T1000 (cell line): Measurements from ENCODE around the gene FOXO1.

Experiments
- DNase-seq: peaks from one replicate; lab custom pipeline; 2025; ENCODE audit warnings: mixed read lengths; lab: John Stamatoyannopoulos, UW

The FOXO1 gene

GRCh38 chr13:40547591-40548315 lies 118.7 kb downstream of the FOXO1 start:
- no peak for DNase-seq

- no peak for DNase-seq
These were observed 120.4 kb downstream of the FOXO1 start for GRCh38 chr13:40546047-40546446.

- DNase-seq: peak; percentile 10
These were observed 126.0 kb downstream of the FOXO1 start for GRCh38 chr13:40540328-40541044.

- no peak for DNase-seq
These were observed 126.7 kb downstream of the FOXO1 start for GRCh38 chr13:40539576-40540327.

- no peak for DNase-seq
These were observed 129.1 kb downstream of the FOXO1 start for GRCh38 chr13:40537146-40537895.

GRCh38 chr13:40536443-40537113 lies 129.9 kb downstream of the FOXO1 start:
- DNase-seq: no peak

- DNase-seq: no peak
These were observed 131.1 kb downstream of the FOXO1 start for GRCh38 chr13:40535345-40535836.

GRCh38 chr13:40534456-40534855 lies 132.0 kb downstream of the FOXO1 start:
- no peak for DNase-seq

- DNase-seq: no peak
These were observed 133.4 kb downstream of the FOXO1 start for GRCh38 chr13:40533072-40533471.

GRCh38 chr13:40530961-40531360 lies 135.5 kb downstream of the FOXO1 start:
- no peak for DNase-seq

- DNase-seq: no peak
These were observed 137.6 kb downstream of the FOXO1 start for GRCh38 chr13:40528881-40529280.

- no peak for DNase-seq
These were observed 138.5 kb downstream of the FOXO1 start for GRCh38 chr13:40527914-40528313.

- DNase-seq: no peak
These were observed 144.2 kb downstream of the FOXO1 start for GRCh38 chr13:40522282-40522681.

- DNase-seq: no peak
These were observed 145.5 kb downstream of the FOXO1 start for GRCh38 chr13:40520916-40521315.

- DNase-seq: no peak
These were observed 146.8 kb downstream of the FOXO1 start for GRCh38 chr13:40519637-40520036.

- DNase-seq: no peak
These were observed 148.0 kb downstream of the FOXO1 start for GRCh38 chr13:40518481-40518882.

- no peak for DNase-seq
These were observed 148.7 kb downstream of the FOXO1 start for GRCh38 chr13:40517486-40518480.

- DNase-seq: no peak
These were observed 150.7 kb downstream of the FOXO1 start for GRCh38 chr13:40515702-40516101.

GRCh38 chr13:40514802-40515201 lies 151.6 kb downstream of the FOXO1 start:
- DNase-seq: no peak

GRCh38 chr13:40509876-40510275 lies 156.6 kb downstream of the FOXO1 start:
- no peak for DNase-seq
